Naive thymus-derived CD8-positive, alpha-beta T cell (primary cell): ENCODE measurements around the gene ZNF106. TPM values are rescaled to one million over a fixed set of nuclear protein-coding genes. Genes with fewer than 3 reads are reported as not detected.
A peak's percentile ranks its signal among the peaks of the same experiment; 100 is the strongest.

Experiments
- ATAC-seq, 2 donors: fragments of 150-1000 bp; cut with Tn5 transposase in 1 of 2; sonication (Bioruptor Pico), chemical (Tn5 transposase) in 1 of 2; 1 replicate in 1 of 2; 2 replicates in 1 of 2; pipeline ENCODE4 v1.10.0; 2021; ENCODE audit warnings: mild to moderate bottlenecking in 2 of 2, moderate library complexity in 2 of 2
- POLR2A ChIA-PET: fragments of 350-600 bp; sonication (Branson Sonifier 250); formaldehyde crosslinking; loops from one replicate; lab custom pipeline; 2021; ENCODE audit warnings: antibody characterized with exemption; lab: Charles Lee
- DNase-seq, 10 donors: peaks; one replicate each; pipeline versions ENCODE4 v3.0.0 to v3.0.0-alpha.2; 2020 to 2022
- H3K27ac Mint-ChIP-seq, 10 donors: one replicate each; pipeline ENCODE4 v1.8.0; 2020 to 2022; ENCODE audit warnings: mild to moderate bottlenecking in 10 of 10, mixed read lengths in 10 of 10, moderate library complexity in 4 of 10, inconsistent platforms in 1 of 10
- H3K27me3 Mint-ChIP-seq, 5 donors: one replicate each; pipeline ENCODE4 v1.8.0; 2021 to 2022; ENCODE audit warnings: mixed read lengths in 5 of 5
- H3K36me3 Mint-ChIP-seq, 3 donors: one replicate each; pipeline ENCODE4 v1.8.0; 2020 to 2022; ENCODE audit warnings: mixed read lengths in 3 of 3, mild to moderate bottlenecking in 2 of 3, inconsistent platforms in 1 of 3
- H3K4me1 Mint-ChIP-seq, 4 donors: one replicate each; pipeline ENCODE4 v1.8.0; 2021 to 2022; ENCODE audit warnings: mixed read lengths in 4 of 4
- H3K4me3 Mint-ChIP-seq, 10 donors: one replicate each; pipeline ENCODE4 v1.8.0; 2020 to 2022; ENCODE audit warnings: mild to moderate bottlenecking in 10 of 10, mixed read lengths in 10 of 10, moderate library complexity in 6 of 10, inconsistent platforms in 1 of 10
- H3K9me3 Mint-ChIP-seq, 9 donors: one replicate each; pipeline ENCODE4 v1.8.0; 2020 to 2022; ENCODE audit warnings: mixed read lengths in 9 of 9, mild to moderate bottlenecking in 3 of 9, inconsistent platforms in 1 of 9, moderate library complexity in 1 of 9
- polyA plus RNA-seq, 3 donors: library from polyadenylated mRNA; unstranded; fragments of 300-500 nt; fragmentation: Illumina TruSeq; gene quantifications; one replicate each; pipeline ENCODE4 v1.2.3, GENCODE V29; 2021
- total RNA-seq, 8 experiments: library from RNA in 2 of 8; stranded (reverse) in 2 of 8; gene quantifications; one replicate each; pipeline ENCODE4 v1.2.3 and lab custom pipeline; 2021 to 2026

Gene ZNF106
- total RNA-seq (10 to 100 TPM; 36.7 to 39.6 TPM), polyA plus RNA-seq (10 to 100 TPM; 26.8 to 38.2 (median 32.3) TPM), total RNA-seq (lab: John Stamatoyannopoulos, UW) (131 to 171 (median 146) reads per million in 6 experiments)

DNA sequence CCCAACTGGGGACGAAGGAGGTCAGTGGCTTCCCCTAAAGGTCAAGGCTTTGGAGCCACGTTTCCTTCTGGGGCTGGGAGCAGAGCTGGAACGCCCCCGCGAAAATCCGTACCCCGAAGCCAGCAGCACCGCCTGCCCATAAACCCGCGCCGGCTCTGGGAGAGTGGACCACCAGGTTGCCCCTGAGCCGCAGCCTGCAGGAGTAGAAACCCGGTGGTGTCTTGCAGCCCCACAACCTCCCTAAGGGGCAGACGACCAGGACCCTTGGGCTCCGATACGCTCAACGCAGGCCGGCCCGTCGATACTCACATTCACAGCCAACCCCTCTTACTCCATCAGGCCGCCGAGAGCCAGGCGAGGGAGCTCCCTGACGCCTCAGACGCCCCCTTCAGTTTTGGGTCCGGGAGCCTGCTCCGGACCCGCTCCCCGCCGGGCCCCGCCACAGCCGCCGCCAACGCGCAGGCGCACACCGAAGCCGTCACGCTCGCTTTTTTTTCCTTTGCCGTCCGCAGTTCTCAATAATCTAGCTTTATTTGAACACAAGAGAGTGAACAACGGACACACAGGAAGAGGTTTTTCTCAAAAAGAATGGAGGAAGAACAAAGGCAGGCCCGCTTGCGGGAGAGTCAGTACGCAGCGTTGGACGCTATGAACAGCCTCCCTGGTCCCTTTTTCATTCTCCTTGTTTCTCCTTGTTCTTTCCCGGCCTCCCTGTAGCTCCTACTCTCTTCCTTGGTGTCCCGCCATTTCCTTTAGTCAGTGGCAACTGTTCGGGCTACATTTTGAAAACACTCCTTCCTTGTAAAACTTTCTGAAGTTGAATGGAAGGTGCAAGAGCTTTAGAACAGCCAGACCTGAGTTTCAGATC lies at the start of gene ZNF106:
TSS of gene ZNF106 (minus strand) at position 471 of the 868 bp plus-strand sequence. CDS start 18,852 bp downstream, outside the sequence.
- POLR2A ChIA-PET, result interaction anchor here (0.5 to 2.2 kb wide), 25 partner anchors 8 to 1544 kb away, joined by 3 to 14 read pairs (median 4); partner anchors contain the start of genes ELL3, GANC, HAUS2 and LRRC57
- Mint-ChIP-seq H3K27me3 (peaks cover 0 to 2% (median 0%) of the 10 kb centered on the region in 5 donors), H3K36me3 (peaks cover 0 to 10% (median 3%) of the 10 kb centered on the region in 3 donors), H3K4me1 (peaks cover 32 to 65% (median 61%) of the 10 kb centered on the region in 4 donors), H3K27ac (peak within 1 kb of the TSS; percentile 98 to 100 (median 99)), H3K4me3 (peak within 1 kb of the TSS; percentile 94 to 100 (median 99)), H3K9me3 (no peaks in the 10 kb centered on the region)
- DNase-seq (peak; percentile 82 to 93 (median 87)), ATAC-seq (peak; percentile 61 to 63)

DNA sequence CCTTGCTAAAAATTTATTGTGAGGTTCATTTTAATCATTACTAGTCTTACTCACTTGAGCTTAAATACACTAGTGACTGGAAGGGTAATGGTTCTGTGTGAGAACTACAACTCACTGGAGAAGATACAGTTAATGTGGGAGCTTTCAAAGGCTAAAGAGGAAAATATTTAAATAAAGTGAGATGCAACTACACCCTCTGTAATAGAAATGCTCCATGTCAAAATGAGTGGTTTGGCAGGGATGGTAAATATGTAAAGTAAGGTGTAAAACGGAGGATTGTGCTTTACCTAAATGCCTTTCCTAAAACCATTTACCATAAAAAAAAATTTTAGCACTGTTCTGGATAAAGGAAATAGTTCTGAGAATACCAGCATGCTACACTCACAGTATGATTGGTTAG lies 42.3 kb upstream of the ZNF106 start:
- peaks cover 0 to 49% (median 4%) of the 10 kb centered on the region in 3 donors for H3K36me3 Mint-ChIP-seq
- no peak overlapping the region for H3K4me3 Mint-ChIP-seq
- no peaks in the 10 kb centered on the region for H3K4me1 Mint-ChIP-seq
- no peaks in the 10 kb centered on the region for H3K9me3 Mint-ChIP-seq
- H3K27me3 Mint-ChIP-seq, result no peaks in the 10 kb centered on the region
- POLR2A ChIA-PET, result interaction anchor here (1.1 kb wide), 1 partner anchor 48 kb away, joined by 4 read pairs; no protein-coding TSS in a partner anchor
- no peak for DNase-seq
- ATAC-seq, result no peak
- H3K27ac Mint-ChIP-seq, result peak overlapping the region in 1 of 10 donors; percentile 53

DNA sequence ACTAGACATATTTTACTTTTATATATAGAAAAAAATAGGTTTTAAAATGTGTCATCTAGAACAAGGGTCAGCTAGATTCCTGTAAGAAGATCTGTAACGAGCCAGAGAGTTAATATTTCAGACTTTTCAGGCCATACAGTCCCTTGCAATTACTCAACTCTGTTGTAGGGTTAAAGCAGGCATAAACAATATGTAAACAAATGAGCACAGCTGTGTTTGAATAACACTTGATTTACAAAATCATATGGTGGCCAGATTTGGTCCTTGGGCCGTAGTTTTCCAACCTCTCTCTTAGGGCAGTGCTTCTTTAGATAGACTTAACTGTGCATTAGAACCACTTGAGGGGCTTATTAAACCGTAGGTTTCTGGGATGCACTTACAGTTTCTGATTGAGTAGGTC lies 38.0 kb upstream of the ZNF106 start:
- H3K4me3 Mint-ChIP-seq, result no peak overlapping the region
- POLR2A ChIA-PET, result no interaction called here
- H3K9me3 Mint-ChIP-seq, result no peaks in the 10 kb centered on the region
- ATAC-seq (no peak), DNase-seq (no peak)
- peaks cover 0 to 52% (median 13%) of the 10 kb centered on the region in 3 donors for H3K36me3 Mint-ChIP-seq
- no peaks in the 10 kb centered on the region for H3K27me3 Mint-ChIP-seq
- H3K4me1 Mint-ChIP-seq, result peaks cover 0 to 2% (median 0%) of the 10 kb centered on the region in 4 donors
- no peak overlapping the region for H3K27ac Mint-ChIP-seq

DNA sequence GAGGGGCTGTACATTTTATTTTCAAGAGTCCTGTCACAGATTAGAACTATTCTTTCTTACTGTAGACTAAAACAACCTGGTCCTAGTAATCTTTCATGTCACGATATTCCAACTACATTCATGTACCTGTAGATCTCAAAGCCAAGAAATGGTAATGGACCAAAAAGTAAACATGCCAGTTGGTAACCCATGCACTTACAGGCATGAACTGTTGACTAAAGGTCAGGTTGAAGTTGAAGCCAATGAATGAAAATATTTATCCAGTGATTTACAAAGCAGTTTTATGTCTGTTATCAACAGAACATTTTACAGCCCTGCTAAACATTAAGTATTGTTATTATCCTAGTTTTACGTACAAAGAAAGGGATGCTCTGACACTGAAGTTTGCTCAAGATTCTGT lies 32.4 kb upstream of the ZNF106 start:
- no peak for ATAC-seq
- peaks cover 0 to 58% (median 12%) of the 10 kb centered on the region in 3 donors for H3K36me3 Mint-ChIP-seq

DNA sequence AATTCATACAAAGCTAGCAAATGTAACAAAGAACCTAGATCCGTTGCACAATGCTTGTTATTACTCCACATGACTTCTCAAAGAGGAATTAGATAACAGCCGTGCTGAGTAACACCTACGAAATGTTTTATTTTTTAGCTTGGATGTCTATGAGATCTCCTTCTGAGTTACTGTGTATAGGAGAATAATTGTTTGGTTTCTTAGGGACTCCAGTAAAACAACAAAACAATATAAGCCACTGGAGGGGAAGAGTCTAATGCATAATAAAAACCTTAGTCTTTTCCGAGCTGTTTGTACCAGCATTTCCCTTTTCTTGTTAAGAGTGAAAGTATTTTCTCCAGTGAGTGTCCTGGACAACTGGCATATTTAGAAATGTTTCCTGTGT lies 20.1 kb upstream of the ZNF106 start:
- H3K4me1 Mint-ChIP-seq, result peaks cover 0 to 13% (median 7%) of the 10 kb centered on the region in 4 donors
- DNase-seq, result no peak
- POLR2A ChIA-PET, result no interaction called here
- no peak for ATAC-seq
- H3K27ac Mint-ChIP-seq, result no peak overlapping the region
- H3K36me3 Mint-ChIP-seq, result peaks cover 0 to 64% (median 12%) of the 10 kb centered on the region in 3 donors
- no peak overlapping the region for H3K4me3 Mint-ChIP-seq
- no peaks in the 10 kb centered on the region for H3K27me3 Mint-ChIP-seq
- H3K9me3 Mint-ChIP-seq, result no peaks in the 10 kb centered on the region

More for the DNA sequence above, 32.4 kb upstream of the ZNF106 start:
- Mint-ChIP-seq H3K27me3 (no peaks in the 10 kb centered on the region), H3K9me3 (no peaks in the 10 kb centered on the region), H3K4me3 (no peak overlapping the region), H3K27ac (no peak overlapping the region), H3K4me1 (peaks cover 0 to 3% (median 0%) of the 10 kb centered on the region in 4 donors)
- POLR2A ChIA-PET, result no interaction called here
- no peak for DNase-seq

DNA sequence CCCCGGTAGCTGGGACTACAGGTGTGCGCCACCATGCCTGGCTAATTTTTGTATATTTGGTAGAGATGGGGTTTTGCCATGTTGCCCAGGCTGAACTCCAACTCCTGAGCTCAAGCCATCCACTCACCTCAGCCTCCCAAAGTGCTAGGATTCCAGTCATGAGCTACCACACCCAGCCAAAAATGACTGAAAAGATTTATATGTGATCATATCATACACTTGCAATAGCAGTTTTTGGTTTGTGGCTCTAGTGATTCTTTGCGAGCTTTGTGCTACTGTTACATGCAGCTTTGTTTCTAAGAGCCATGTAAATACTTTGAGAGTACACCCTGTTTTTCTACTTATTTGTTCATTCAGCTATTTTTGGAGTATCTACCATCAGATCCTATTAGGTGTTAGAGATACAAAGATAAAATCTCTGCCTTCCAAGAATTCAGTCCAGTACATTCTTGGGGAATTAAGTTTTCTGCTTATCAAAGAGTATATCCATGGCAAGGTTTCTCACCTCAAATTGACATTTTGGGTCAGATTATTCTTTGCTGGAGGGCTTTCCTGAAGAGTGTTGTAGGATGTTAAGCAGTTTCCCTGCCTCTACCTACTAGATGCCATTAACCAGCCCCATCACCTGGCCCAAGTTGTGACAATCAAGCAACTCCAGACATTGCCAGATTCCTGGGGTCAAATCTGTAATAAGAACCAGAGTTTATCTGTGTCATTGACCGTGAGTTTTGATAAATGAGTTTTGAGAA lies 19.5 kb upstream of the ZNF106 start:
- no peaks in the 10 kb centered on the region for H3K9me3 Mint-ChIP-seq
- peaks cover 0 to 13% (median 7%) of the 10 kb centered on the region in 4 donors for H3K4me1 Mint-ChIP-seq
- H3K4me3 Mint-ChIP-seq, result no peak overlapping the region
- no peak for DNase-seq
- H3K36me3 Mint-ChIP-seq, result peaks cover 0 to 59% (median 8%) of the 10 kb centered on the region in 3 donors
- POLR2A ChIA-PET, result no interaction called here
- no peaks in the 10 kb centered on the region for H3K27me3 Mint-ChIP-seq
- no peak for ATAC-seq
- H3K27ac Mint-ChIP-seq, result peak overlapping the region in 2 of 10 donors; percentile 8 to 33

DNA sequence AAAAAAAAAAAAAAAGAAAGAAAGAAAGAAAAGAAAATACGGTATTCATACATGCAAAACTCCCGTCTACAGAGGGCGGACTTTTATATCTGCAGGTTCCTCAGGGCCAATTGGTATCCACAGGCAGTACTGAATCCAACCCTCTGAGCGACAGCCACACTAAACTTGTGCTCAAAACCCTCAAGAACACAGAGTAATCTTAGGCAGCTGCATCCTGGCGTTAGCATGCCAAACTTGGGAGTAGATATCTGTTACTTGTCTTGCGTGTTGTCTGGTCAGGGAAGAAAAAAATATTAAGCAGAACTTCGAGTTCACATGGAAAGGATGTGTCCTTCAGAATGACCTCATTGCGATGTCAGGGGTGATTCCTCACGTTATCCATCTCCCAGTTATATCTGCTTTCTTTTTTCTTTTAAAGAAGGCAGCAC lies 17.3 kb upstream of the ZNF106 start:
- POLR2A ChIA-PET, result interaction anchor here (0.6 kb wide), 1 partner anchor 33 kb away, joined by 3 read pairs; no protein-coding TSS in a partner anchor
- Mint-ChIP-seq H3K27ac (peak overlapping the region in 2 of 10 donors; percentile 8 to 26), H3K4me3 (no peak overlapping the region), H3K36me3 (peaks cover 0 to 48% (median 6%) of the 10 kb centered on the region in 3 donors), H3K27me3 (no peaks in the 10 kb centered on the region), H3K9me3 (no peaks in the 10 kb centered on the region), H3K4me1 (peaks cover 0 to 28% (median 10%) of the 10 kb centered on the region in 4 donors)
- DNase-seq, result no peak
- ATAC-seq, result no peak

DNA sequence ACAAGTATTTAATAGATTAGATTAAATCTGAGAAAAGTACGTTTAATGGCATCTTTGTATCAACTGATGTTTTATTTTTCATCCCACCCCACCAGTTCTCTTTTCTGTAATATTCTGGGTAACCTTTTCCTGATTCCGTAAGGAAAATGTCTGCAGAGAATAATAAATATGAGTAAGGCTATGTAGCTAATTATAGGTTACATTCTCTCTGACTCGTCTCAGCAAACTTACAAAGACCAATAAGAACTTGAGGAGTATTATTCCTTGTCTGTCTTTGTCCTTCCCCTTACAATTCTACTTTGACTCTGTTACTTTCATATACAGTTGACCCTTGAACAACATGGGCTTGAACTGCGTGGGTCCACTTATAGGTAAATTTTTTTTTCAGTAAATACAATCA lies 16.6 kb upstream of the ZNF106 start:
- H3K4me1 Mint-ChIP-seq, result peaks cover 0 to 33% (median 11%) of the 10 kb centered on the region in 4 donors
- DNase-seq, result no peak
- H3K36me3 Mint-ChIP-seq, result peaks cover 0 to 41% (median 2%) of the 10 kb centered on the region in 3 donors
- POLR2A ChIA-PET, result no interaction called here
- no peak overlapping the region for H3K27ac Mint-ChIP-seq
- H3K9me3 Mint-ChIP-seq, result no peaks in the 10 kb centered on the region
- ATAC-seq, result no peak
- H3K27me3 Mint-ChIP-seq, result no peaks in the 10 kb centered on the region
- H3K4me3 Mint-ChIP-seq, result no peak overlapping the region

DNA sequence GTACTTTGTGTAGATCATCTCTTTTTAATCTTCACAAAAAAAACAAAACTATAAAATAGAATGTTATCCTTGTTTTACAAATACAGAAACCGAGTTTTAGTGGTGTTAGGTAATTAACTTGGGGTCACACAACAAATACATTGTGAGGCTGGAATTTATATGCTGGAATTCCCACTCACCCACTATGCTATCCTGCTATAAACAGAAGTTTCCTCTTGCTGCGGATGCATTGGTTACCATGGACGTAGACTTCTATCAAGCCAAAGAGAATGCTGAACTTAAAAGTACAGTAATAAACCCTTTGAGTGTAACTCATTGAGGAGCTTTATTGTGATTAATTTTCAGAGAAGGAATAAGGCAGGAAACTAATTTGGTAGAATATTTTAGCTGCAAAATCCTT lies 13.7 kb upstream of the ZNF106 start:
- Mint-ChIP-seq H3K27me3 (no peaks in the 10 kb centered on the region), H3K4me3 (no peak overlapping the region), H3K9me3 (no peaks in the 10 kb centered on the region), H3K36me3 (peaks cover 0 to 36% (median 3%) of the 10 kb centered on the region in 3 donors), H3K27ac (peak overlapping the region in 2 of 10 donors; percentile 16 to 65), H3K4me1 (peaks cover 13 to 42% (median 21%) of the 10 kb centered on the region in 4 donors)
- POLR2A ChIA-PET, result interaction anchor here (0.6 to 1.4 kb wide), 2 partner anchors 8 to 14 kb away, joined by 3 to 6 read pairs; partner anchors contain the start of gene ZNF106
- no peak for DNase-seq
- ATAC-seq, result no peak

DNA sequence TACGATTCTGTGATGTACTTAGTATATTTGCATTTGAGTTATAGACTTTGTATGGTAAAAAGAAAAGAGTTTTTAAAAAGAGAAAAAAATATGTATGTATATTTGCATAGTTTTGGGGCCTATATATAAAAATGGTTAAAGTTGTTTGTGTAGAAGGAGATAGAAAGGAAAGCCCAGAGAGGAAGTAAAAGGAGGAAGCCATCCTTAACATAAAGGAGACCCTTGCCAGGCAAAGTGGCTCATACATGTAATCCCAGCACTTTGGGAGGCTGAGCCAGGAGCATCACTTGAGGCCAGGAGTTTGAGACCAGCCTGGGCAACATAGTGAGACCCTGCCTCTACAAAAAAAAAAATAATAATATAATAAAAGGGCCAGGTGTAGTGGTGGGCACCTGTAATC lies 12.9 kb upstream of the ZNF106 start:
- Mint-ChIP-seq H3K4me3 (no peak overlapping the region), H3K36me3 (peaks cover 0 to 41% (median 6%) of the 10 kb centered on the region in 3 donors), H3K27me3 (no peaks in the 10 kb centered on the region), H3K4me1 (peaks cover 11 to 47% (median 23%) of the 10 kb centered on the region in 4 donors), H3K9me3 (no peaks in the 10 kb centered on the region), H3K27ac (peak overlapping the region in 1 of 10 donors; percentile 61)
- POLR2A ChIA-PET, result interaction anchor here (1.2 kb wide), 1 partner anchor 13 kb away, joined by 4 read pairs; the partner anchor contains the start of gene ZNF106
- no peak for ATAC-seq
- DNase-seq, result no peak

DNA sequence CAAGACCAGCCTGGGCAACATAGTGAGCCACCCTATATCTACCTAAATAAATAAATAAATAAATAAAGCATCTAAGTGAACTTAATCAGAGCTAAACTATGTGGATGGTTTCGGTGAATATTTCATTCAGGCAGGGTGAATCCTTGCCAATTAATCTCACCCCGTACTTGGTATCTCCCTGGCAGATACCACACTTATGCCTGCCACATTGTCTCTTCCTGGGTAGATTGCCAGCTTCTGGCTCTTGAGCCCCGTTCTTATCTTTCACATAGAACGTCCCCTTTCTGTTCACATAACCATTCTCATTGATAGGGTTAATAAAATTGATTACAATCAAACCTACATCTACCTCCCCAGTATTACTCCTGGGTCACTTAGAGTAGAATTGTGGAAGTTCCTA lies 11.5 kb upstream of the ZNF106 start:
- H3K4me1 Mint-ChIP-seq, result peaks cover 17 to 61% (median 36%) of the 10 kb centered on the region in 4 donors
- H3K4me3 Mint-ChIP-seq, result no peak overlapping the region
- H3K9me3 Mint-ChIP-seq, result no peaks in the 10 kb centered on the region
- DNase-seq, result no peak
- POLR2A ChIA-PET, result interaction anchor here (2.0 kb wide), 1 partner anchor 11 kb away, joined by 7 read pairs; the partner anchor contains the start of gene ZNF106
- no peaks in the 10 kb centered on the region for H3K27me3 Mint-ChIP-seq
- peak overlapping the region in 1 of 10 donors; percentile 38 for H3K27ac Mint-ChIP-seq
- H3K36me3 Mint-ChIP-seq, result peaks cover 0 to 31% (median 5%) of the 10 kb centered on the region in 3 donors
- ATAC-seq, result no peak
